SK-N-SH (cell line): Measurements from ENCODE around the gene PHIP. TPM values are rescaled to one million over a fixed set of nuclear protein-coding genes. Genes with fewer than 3 reads are reported as not detected.

Experiments
- CTCF ChIA-PET: fragments of 300-600, 350-600 bp; formaldehyde crosslinking; extraction: SDS; loops from one replicate; lab custom pipeline; 2021; lab: Yijun Ruan, JAX
- POLR2A ChIA-PET: fragments of 350-600 bp; sonication (Branson Sonifier 250); formaldehyde crosslinking; extraction: SDS; loops from one replicate; lab custom pipeline; 2020; ENCODE audit warnings: antibody characterized with exemption, inconsistent platforms; lab: Yijun Ruan, JAX
- DNase-seq: peaks from one replicate; pipeline ENCODE4 v3.0.0; 2012
- H2AFZ ChIP-seq: fragments of 200-600 bp; sonication (generic); 2 replicates; pipeline ENCODE4 v1.8.1; 2016; ENCODE audit warnings: antibody characterized with exemption, mild to moderate bottlenecking, low read depth
- H3F3A ChIP-seq: fragments of 200-600 bp; sonication (generic); replicated peaks from 2 replicates; pipeline ENCODE3; 2016; ENCODE audit warnings: antibody characterized with exemption, mild to moderate bottlenecking; ENCODE audit not compliant: insufficient read depth
- H3K27ac ChIP-seq, 2 experiments: fragments of 200-500 bp in 1 of 2; fragments of 200-600 bp in 1 of 2; sonication (Bioruptor generic) in 1 of 2; sonication (generic), shearing (Covaris generic) in 1 of 2; 2 replicates each; pipeline versions ENCODE4 v1.5.1 to v1.6.1; 2014 to 2016; ENCODE audit warnings: low read depth in 2 of 2, inconsistent platforms in 1 of 2, low read length in 1 of 2, mild to moderate bottlenecking in 1 of 2, mixed read lengths in 1 of 2
- H3K27me3 ChIP-seq: fragments of 200-600 bp; sonication (generic), shearing (Covaris generic); 2 replicates; pipeline ENCODE4 v1.6.1; 2016; ENCODE audit warnings: mixed run types; ENCODE audit not compliant: insufficient read depth
- H3K36me3 ChIP-seq, 2 experiments: fragments of 200-500 bp in 1 of 2; fragments of 200-600 bp in 1 of 2; sonication (Bioruptor generic) in 1 of 2; sonication (generic) in 1 of 2; replicated peaks in 1 of 2; 2 replicates each; pipeline versions ENCODE3 to v1.5.1; 2014 to 2016; ENCODE audit warnings: low read length in 1 of 2, mild to moderate bottlenecking in 1 of 2; ENCODE audit not compliant: insufficient read depth in 2 of 2, control insufficient read depth in 1 of 2
- H3K4me1 ChIP-seq, 2 experiments: fragments of 200-500 bp in 1 of 2; fragments of 200-600 bp in 1 of 2; sonication (Bioruptor generic) in 1 of 2; sonication (generic), shearing (Covaris generic) in 1 of 2; 2 replicates each; pipeline versions ENCODE4 v1.5.1 to v1.6.1; 2014 to 2016; ENCODE audit warnings: low read depth in 1 of 2, low read length in 1 of 2, mixed run types in 1 of 2; ENCODE audit not compliant: insufficient read depth in 2 of 2, control insufficient read depth in 1 of 2
- H3K4me2 ChIP-seq: fragments of 200-600 bp; sonication (generic), shearing (Covaris generic); 2 replicates; pipeline ENCODE4 v1.6.1; 2017; ENCODE audit warnings: mixed run types
- H3K4me3 ChIP-seq, 2 experiments: fragments of 200-500 bp in 1 of 2; fragments of 200-600 bp in 1 of 2; sonication (Bioruptor generic) in 1 of 2; sonication (generic), shearing (Covaris generic) in 1 of 2; 2 replicates each; pipeline versions ENCODE4 v1.5.1 to v1.8.1; 2014 to 2016; ENCODE audit warnings: low read depth in 2 of 2, inconsistent platforms in 1 of 2, low read length in 1 of 2, mild to moderate bottlenecking in 1 of 2, mixed read lengths in 1 of 2, moderate library complexity in 1 of 2
- H3K79me2 ChIP-seq: fragments of 200-600 bp; sonication (generic); 2 replicates; pipeline ENCODE4 v1.8.1; 2017; ENCODE audit warnings: mild to moderate bottlenecking; ENCODE audit not compliant: insufficient read depth
- H3K9ac ChIP-seq: fragments of 200-600 bp; sonication (generic); 2 replicates; pipeline ENCODE4 v1.6.1; 2017; ENCODE audit warnings: mixed run types
- H3K9me2 ChIP-seq: fragments of 200-600 bp; sonication (generic); 2 replicates; pipeline ENCODE4 v1.6.1; 2017; ENCODE audit warnings: mixed run types
- H3K9me3 ChIP-seq: fragments of 200-600 bp; sonication (generic); 2 replicates; pipeline ENCODE4 v1.6.1; 2017; ENCODE audit warnings: mixed run types, mild to moderate bottlenecking, moderate library complexity
- H4K20me1 ChIP-seq: fragments of 200-600 bp; sonication (generic); 2 replicates; pipeline ENCODE4 v1.6.1; 2017; ENCODE audit warnings: mild to moderate bottlenecking, mixed run types; ENCODE audit not compliant: insufficient read depth
- FOXJ3 ChIP-seq: sonication (generic); formaldehyde crosslinking; IDR thresholded peaks from 2 replicates; pipeline ENCODE4 v1.5.1; 2020; ENCODE audit warnings: mild to moderate bottlenecking, missing genetic modification reagents
- MAX ChIP-seq: IDR thresholded peaks from 2 replicates; pipeline ENCODE4 v1.4.0; 2012; ENCODE audit warnings: low read depth
- NFIC ChIP-seq: IDR thresholded peaks from 2 replicates; pipeline ENCODE4 v1.4.0; 2012; ENCODE audit warnings: borderline replicate concordance
- PBX3 ChIP-seq: IDR thresholded peaks from 2 replicates; pipeline ENCODE4; 2012
- REST ChIP-seq: IDR thresholded peaks from 2 replicates; pipeline ENCODE4 v1.6.1; 2012; ENCODE audit warnings: mild to moderate bottlenecking, low read depth, low read length, moderate library complexity
- RFX5 ChIP-seq: IDR thresholded peaks from 2 replicates; pipeline ENCODE4 v1.6.1; 2012; ENCODE audit warnings: mild to moderate bottlenecking, improper control_type of control experiment, low read length
- SIN3A ChIP-seq: IDR thresholded peaks from 2 replicates; pipeline ENCODE4 v1.6.1; 2012; ENCODE audit warnings: low read depth, mild to moderate bottlenecking, low read length, moderate library complexity, borderline replicate concordance
- TEAD4 ChIP-seq: IDR thresholded peaks from 2 replicates; pipeline ENCODE4 v1.4.0; 2012; ENCODE audit warnings: mild to moderate bottlenecking, borderline replicate concordance; ENCODE audit not compliant: insufficient read depth
- ZBTB33 ChIP-seq: IDR thresholded peaks from 2 replicates; pipeline ENCODE4 v1.4.0; 2012; ENCODE audit warnings: low read depth, borderline replicate concordance
- WGBS: methylation state at CpG from one replicate; pipeline ENCODE4 v1.1.6; 2017; ENCODE audit warnings: low lambda C conversion rate; 5-methylcytosine and 5-hydroxymethylcytosine counted together
- polyA plus RNA-seq, 3 experiments: library from polyadenylated mRNA; depleted of rRNA; stranded (reverse); fragments of >200 nt; gene quantifications; 2 replicates each; pipeline ENCODE4 v1.2.3, GENCODE V29; 2012

PHIP gene
- polyA plus RNA-seq, 1 of the 3 experiments (the other 2 are of a cell fraction): 1.7 TPM

GRCh38 chr6:78954740-78955139 lies 123.3 kb downstream of the PHIP start:
- no peak for TF ChIP-seq FOXJ3
- no peak for TF ChIP-seq SIN3A
- Histone ChIP-seq H3K4me3 (no peak overlapping the region), H4K20me1 (no peaks in the 10 kb centered on the region), H3K9me3 (no peaks in the 10 kb centered on the region), H3K36me3 (peaks cover 80 to 93% of the 10 kb centered on the region in 2 experiments), H3K4me1 (no peaks in the 10 kb centered on the region), H3K9ac (no peak overlapping the region), H3K4me2 (no peak overlapping the region), H3K27ac (no peak overlapping the region), H3K27me3 (no peaks in the 10 kb centered on the region), H2AFZ (no peak overlapping the region), H3F3A (no peaks in the 10 kb centered on the region), H3K9me2 (no peaks in the 10 kb centered on the region), H3K79me2 (no peaks in the 10 kb centered on the region)
- ChIA-PET POLR2A (no interaction called here), CTCF (no interaction called here)
- WGBS: 95% methylated on average over 4 of the region's 4 CpGs
- no peak for DNase-seq

GRCh38 chr6:78953798-78954197 lies 124.3 kb downstream of the PHIP start:
- POLR2A ChIA-PET: no interaction called here
- H3K9ac ChIP-seq: no peak overlapping the region
- no peaks in the 10 kb centered on the region for H3K27me3 ChIP-seq
- DNase-seq: no peak
- H2AFZ ChIP-seq: no peak overlapping the region
- H3K4me1 ChIP-seq: no peaks in the 10 kb centered on the region
- no peaks in the 10 kb centered on the region for H4K20me1 ChIP-seq
- TF ChIP-seq TEAD4 (no peak), REST (no peak), RFX5 (no peak), PBX3 (no peak), SIN3A (no peak), NFIC (no peak), ZBTB33 (no peak), MAX (no peak)
- TF ChIP-seq, all 33 proteins: peak for 0
- H3K4me2 ChIP-seq: no peak overlapping the region
- peaks cover 77 to 94% of the 10 kb centered on the region in 2 experiments for H3K36me3 ChIP-seq
- no peak overlapping the region for H3K27ac ChIP-seq
- CTCF ChIA-PET: no interaction called here
- H3K79me2 ChIP-seq: no peaks in the 10 kb centered on the region
- WGBS: 97% methylated on average over 8 of the region's 8 CpGs
- H3K9me3 ChIP-seq: 0 out of 2 replicates have a peak, but pooled peaks cover 5% of the 10 kb centered on the region
- no peaks in the 10 kb centered on the region for H3K9me2 ChIP-seq
- no peak overlapping the region for H3K4me3 ChIP-seq
- H3F3A ChIP-seq: no peaks in the 10 kb centered on the region
